Measurements from ENCODE around the gene NUP62CL.
"Not testable (repeated sequence)": the region's sequence is repeated elsewhere in the genome, so short reads cannot be mapped to it uniquely, and the experiment has no call there.

NUP62CL gene

DNA sequence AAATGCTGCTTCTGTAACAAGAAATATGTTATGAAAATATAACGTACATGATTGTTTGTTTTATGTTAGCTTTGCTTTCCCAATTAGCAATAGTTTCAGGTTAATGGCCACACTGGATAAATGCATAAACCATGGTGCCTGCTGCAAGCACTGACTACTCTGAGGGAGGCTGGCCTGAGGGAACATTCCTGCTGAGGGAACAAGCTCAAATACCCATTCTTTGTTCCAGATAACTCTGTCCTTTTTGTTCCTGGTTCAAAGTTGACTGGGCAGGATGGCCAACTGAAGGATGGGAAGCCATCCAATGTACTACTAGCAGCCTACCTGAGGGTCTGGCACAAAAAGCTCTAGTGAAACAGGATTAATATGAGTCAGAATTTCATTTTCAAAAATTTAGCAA is 37.5 kb downstream of the NUP62CL start:
- no peak for DNase-seq (ENCODE audit: low read depth in 2 of 2)
- TF ChIP-seq, protein P1, sequence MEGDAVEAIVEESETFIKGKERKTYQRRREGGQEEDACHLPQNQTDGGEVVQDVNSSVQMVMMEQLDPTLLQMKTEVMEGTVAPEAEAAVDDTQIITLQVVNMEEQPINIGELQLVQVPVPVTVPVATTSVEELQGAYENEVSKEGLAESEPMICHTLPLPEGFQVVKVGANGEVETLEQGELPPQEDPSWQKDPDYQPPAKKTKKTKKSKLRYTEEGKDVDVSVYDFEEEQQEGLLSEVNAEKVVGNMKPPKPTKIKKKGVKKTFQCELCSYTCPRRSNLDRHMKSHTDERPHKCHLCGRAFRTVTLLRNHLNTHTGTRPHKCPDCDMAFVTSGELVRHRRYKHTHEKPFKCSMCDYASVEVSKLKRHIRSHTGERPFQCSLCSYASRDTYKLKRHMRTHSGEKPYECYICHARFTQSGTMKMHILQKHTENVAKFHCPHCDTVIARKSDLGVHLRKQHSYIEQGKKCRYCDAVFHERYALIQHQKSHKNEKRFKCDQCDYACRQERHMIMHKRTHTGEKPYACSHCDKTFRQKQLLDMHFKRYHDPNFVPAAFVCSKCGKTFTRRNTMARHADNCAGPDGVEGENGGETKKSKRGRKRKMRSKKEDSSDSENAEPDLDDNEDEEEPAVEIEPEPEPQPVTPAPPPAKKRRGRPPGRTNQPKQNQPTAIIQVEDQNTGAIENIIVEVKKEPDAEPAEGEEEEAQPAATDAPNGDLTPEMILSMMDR (IDR thresholded peaks at IDR 0.05; ENCODE audit: low read depth, low read length): no peak
- H3K4me3 ChIP-seq (replicated peaks in 1 of 2; ENCODE audit: low read depth in 2 of 2, low read length in 2 of 2): no peak overlapping the region

DNA sequence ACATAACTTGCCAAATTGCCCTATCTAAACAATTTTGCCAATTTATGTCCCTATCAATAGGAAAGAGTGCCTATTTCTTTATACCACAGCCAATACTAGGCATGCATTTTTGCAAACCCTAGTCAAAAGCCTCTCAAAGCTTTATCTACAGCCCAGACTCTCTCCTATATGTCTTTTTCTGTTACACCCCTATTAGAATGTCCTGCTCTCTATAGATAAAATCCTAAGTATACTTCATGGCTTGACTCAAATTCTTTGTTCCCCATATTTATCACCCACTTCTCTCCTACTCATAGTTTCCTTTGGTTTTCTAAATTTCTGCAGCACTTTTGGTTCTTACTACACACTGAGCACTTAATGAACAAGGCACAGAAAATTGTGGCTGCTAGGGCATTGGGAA is 38.0 kb downstream of the NUP62CL start:
- no peak overlapping the region for H3K4me3 ChIP-seq (replicated peaks in 1 of 2; ENCODE audit: low read depth in 2 of 2, low read length in 2 of 2)
- TF ChIP-seq, protein P1 (IDR thresholded peaks at IDR 0.05; ENCODE audit: low read depth, low read length): no peak
- DNase-seq (ENCODE audit: low read depth in 2 of 2): no peak

GRCh38 chrX:107167163-107167921 is 38.9 kb downstream of the NUP62CL start:
- TF ChIP-seq, protein P1 (IDR thresholded peaks at IDR 0.05; ENCODE audit: low read depth, low read length): no peak
- DNase-seq (ENCODE audit: low read depth in 2 of 2): no peak
- no peak overlapping the region for H3K4me3 ChIP-seq (replicated peaks in 1 of 2; ENCODE audit: low read depth in 2 of 2, low read length in 2 of 2)

DNA sequence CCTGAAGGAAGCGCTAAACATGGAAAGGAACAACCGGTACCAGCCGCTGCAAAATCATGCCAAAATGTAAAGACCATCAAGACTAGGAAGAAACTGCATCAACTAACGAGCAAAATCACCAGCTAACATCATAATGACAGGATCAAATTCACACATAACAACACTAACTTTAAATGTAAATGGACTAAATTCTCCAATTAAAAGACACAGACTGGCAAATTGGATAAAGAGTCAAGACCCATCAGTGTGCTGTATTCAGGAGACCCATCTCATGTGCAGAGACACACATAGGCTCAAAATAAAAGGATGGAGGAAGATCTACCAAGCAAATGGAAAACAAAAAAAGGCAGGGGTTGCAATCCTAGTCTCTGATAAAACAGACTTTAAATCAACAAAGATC is 48.6 kb downstream of the NUP62CL start:
- not testable (repeated sequence) for H3K4me3 ChIP-seq (replicated peaks in 1 of 2; ENCODE audit: low read depth in 2 of 2, low read length in 2 of 2); DNase-seq (ENCODE audit: low read depth in 2 of 2)

DNA sequence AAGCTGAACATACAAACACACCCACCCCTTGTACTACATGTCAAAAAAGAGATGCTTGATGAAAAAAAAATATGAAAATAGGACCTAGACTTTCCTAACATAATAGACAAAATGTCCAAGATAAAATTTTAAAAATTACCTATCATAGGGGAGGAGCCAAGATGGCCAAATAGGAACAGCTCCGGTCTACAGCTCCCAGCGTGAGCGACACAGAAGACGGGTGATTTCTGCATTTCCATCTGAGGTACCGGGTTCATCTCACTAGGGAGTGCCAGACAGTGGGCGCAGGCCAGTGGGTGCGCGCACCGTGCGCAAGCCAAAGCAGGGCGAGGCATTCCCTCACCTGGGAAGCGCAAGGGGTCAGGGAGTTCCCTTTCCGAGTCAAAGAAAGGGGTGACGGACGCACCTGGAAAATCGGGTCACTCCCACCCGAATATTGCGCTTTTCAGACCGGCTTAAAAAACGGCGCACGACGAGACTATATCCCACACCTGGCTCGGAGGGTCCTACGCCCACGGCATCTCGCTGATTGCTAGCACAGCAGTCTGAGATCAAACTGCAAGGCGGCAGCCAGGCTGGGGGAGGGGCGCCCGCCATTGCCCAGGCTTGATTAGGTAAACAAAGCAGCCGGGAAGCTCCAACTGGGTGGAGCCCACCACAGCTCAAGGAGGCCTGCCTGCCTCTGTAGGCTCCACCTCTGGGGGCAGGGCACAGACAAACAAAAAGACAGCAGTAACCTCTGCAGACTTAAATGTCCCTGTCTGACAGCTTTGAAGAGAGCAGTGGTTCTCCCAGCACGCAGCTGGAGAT is 50.4 kb downstream of the NUP62CL start:
- H3K4me3 ChIP-seq (replicated peaks in 1 of 2; ENCODE audit: low read depth in 2 of 2, low read length in 2 of 2); DNase-seq (ENCODE audit: low read depth in 2 of 2): not testable (repeated sequence)

GRCh38 chrX:107154787-107155620 is 51.2 kb downstream of the NUP62CL start:
- DNase-seq (ENCODE audit: low read depth in 2 of 2): peak; percentile 3 to 5

DNA sequence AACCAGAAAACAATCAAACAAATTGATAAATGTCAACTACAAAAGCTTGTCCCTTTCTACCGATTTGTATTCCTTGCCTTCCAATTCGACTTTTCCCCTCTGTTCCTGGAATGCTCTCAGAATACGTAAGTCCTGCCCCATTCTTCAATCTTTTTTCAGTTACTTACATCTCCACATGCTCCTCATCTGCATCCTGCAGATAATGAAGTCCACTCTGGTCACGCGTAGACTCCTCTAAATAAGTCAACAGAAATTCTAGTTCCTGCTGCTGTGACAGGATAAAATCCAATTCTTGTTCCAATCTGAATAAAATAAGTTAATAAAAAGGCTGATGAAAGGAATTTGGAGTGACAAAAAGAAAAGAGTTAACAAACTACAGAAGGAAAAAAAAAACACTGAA is 53.2 kb downstream of the NUP62CL start:
- no peak for DNase-seq (ENCODE audit: low read depth in 2 of 2)
- no peak overlapping the region for H3K4me3 ChIP-seq (replicated peaks in 1 of 2; ENCODE audit: low read depth in 2 of 2, low read length in 2 of 2)
- TF ChIP-seq, protein P1 (IDR thresholded peaks at IDR 0.05; ENCODE audit: low read depth, low read length): no peak

More at GRCh38 chrX:107154787-107155620, 51.2 kb downstream of the NUP62CL start:
- TF ChIP-seq, protein P1 (IDR thresholded peaks at IDR 0.05; ENCODE audit: low read depth, low read length): no peak
- H3K4me3 ChIP-seq (replicated peaks in 1 of 2; ENCODE audit: low read depth in 2 of 2, low read length in 2 of 2): no peak overlapping the region
